Measurements from ENCODE around the gene C14orf119.
"Not testable (repeated sequence)": the region's sequence is repeated elsewhere in the genome, so short reads cannot be mapped to it uniquely, and the experiment has no call there.

C14orf119 gene

GRCh38 chr14:23101213-23101970 lies 6.1 kb downstream of the C14orf119 start:
- no peak for DNase-seq (ENCODE audit: low read depth, low spot score)
- TF ChIP-seq POLR2AphosphoS5 (IDR thresholded peaks at IDR 0.05; ENCODE audit: borderline replicate concordance, low read depth, low read length), result no peak
- TF ChIP-seq FOXP2 (optimal IDR thresholded peaks at IDR 0.05; ENCODE audit: control extremely low read depth, extremely low read length, insufficient read depth), result no peak
- Histone ChIP-seq H3K9ac (ENCODE audit: insufficient read length) (no peak overlapping the region), H3K36me3 (ENCODE audit: insufficient read depth, low read length) (peaks cover 18% of the 10 kb centered on the region), H3K9me3 (ENCODE audit: low read depth, low read length) (no peaks in the 10 kb centered on the region), H3K4me3 (no peak overlapping the region), H3K27ac (no peak overlapping the region)

GRCh38 chr14:23101986-23102625 lies 6.8 kb downstream of the C14orf119 start:
- no peak for DNase-seq (ENCODE audit: low read depth, low spot score)
- H3K4me3 ChIP-seq, result no peak overlapping the region
- H3K36me3 ChIP-seq (ENCODE audit: insufficient read depth, low read length), result peaks cover 18% of the 10 kb centered on the region
- no peaks in the 10 kb centered on the region for H3K9me3 ChIP-seq (ENCODE audit: low read depth, low read length)
- H3K9ac ChIP-seq (ENCODE audit: insufficient read length), result no peak overlapping the region
- no peak overlapping the region for H3K27ac ChIP-seq
- no peak for TF ChIP-seq FOXP2 (optimal IDR thresholded peaks at IDR 0.05; ENCODE audit: control extremely low read depth, extremely low read length, insufficient read depth)

- no peak overlapping the region for H3K27ac ChIP-seq
- no peak overlapping the region for H3K9ac ChIP-seq (ENCODE audit: insufficient read length)
- TF ChIP-seq FOXP2 (optimal IDR thresholded peaks at IDR 0.05; ENCODE audit: control extremely low read depth, extremely low read length, insufficient read depth) (no peak), POLR2AphosphoS5 (IDR thresholded peaks at IDR 0.05; ENCODE audit: borderline replicate concordance, low read depth, low read length) (no peak), EZH2 (IDR thresholded peaks at IDR 0.05) (no peak)
- H3K36me3 ChIP-seq (ENCODE audit: insufficient read depth, low read length), result peaks cover 12% of the 10 kb centered on the region
- DNase-seq (ENCODE audit: low read depth, low spot score), result no peak
- H3K4me3 ChIP-seq, result no peak overlapping the region
- no peaks in the 10 kb centered on the region for H3K9me3 ChIP-seq (ENCODE audit: low read depth, low read length)
These were observed 7.5 kb downstream of the C14orf119 start for GRCh38 chr14:23102801-23103200.

- TF ChIP-seq EZH2 (IDR thresholded peaks at IDR 0.05), result no peak
- no peak for TF ChIP-seq FOXP2 (optimal IDR thresholded peaks at IDR 0.05; ENCODE audit: control extremely low read depth, extremely low read length, insufficient read depth)
- TF ChIP-seq POLR2AphosphoS5 (IDR thresholded peaks at IDR 0.05; ENCODE audit: borderline replicate concordance, low read depth, low read length), result no peak
- no peak overlapping the region for H3K27ac ChIP-seq
- H3K4me3 ChIP-seq, result no peak overlapping the region
- no peak overlapping the region for H3K9ac ChIP-seq (ENCODE audit: insufficient read length)
- peaks cover 4% of the 10 kb centered on the region; the same call in 1 of the 2 replicates for H3K36me3 ChIP-seq (ENCODE audit: insufficient read depth, low read length)
- no peak for DNase-seq (ENCODE audit: low read depth, low spot score)
- no peaks in the 10 kb centered on the region for H3K9me3 ChIP-seq (ENCODE audit: low read depth, low read length)
These were observed 8.3 kb downstream of the C14orf119 start for GRCh38 chr14:23103581-23103980.

- Histone ChIP-seq H3K27ac (no peak overlapping the region), H3K36me3 (ENCODE audit: insufficient read depth, low read length) (no peaks in the 10 kb centered on the region), H3K4me3 (no peak overlapping the region), H3K9ac (ENCODE audit: insufficient read length) (no peak overlapping the region), H3K9me3 (ENCODE audit: low read depth, low read length) (no peaks in the 10 kb centered on the region)
- DNase-seq (ENCODE audit: low read depth, low spot score), result no peak
- TF ChIP-seq POLR2AphosphoS5 (IDR thresholded peaks at IDR 0.05; ENCODE audit: borderline replicate concordance, low read depth, low read length), result no peak
- no peak for TF ChIP-seq EZH2 (IDR thresholded peaks at IDR 0.05)
- TF ChIP-seq FOXP2 (optimal IDR thresholded peaks at IDR 0.05; ENCODE audit: control extremely low read depth, extremely low read length, insufficient read depth), result no peak
These were observed 8.8 kb downstream of the C14orf119 start for GRCh38 chr14:23104070-23104590.

GRCh38 chr14:23104591-23105347 lies 9.5 kb downstream of the C14orf119 start, which contains the start of gene CIROP:
TSS of gene CIROP (minus strand) at chr14:23104989. CDS start at chr14:23104920, 69 bp downstream.
- Histone ChIP-seq H3K9ac (ENCODE audit: insufficient read length) (no peak within 1 kb of the TSS), H3K9me3 (ENCODE audit: low read depth, low read length) (no peaks in the 10 kb centered on the region), H3K4me3 (no peak within 1 kb of the TSS), H3K36me3 (ENCODE audit: insufficient read depth, low read length) (no peaks in the 10 kb centered on the region), H3K27ac (no peak within 1 kb of the TSS)
- no peak for DNase-seq (ENCODE audit: low read depth, low spot score)
- TF ChIP-seq FOXP2 (optimal IDR thresholded peaks at IDR 0.05; ENCODE audit: control extremely low read depth, extremely low read length, insufficient read depth) (no peak), POLR2AphosphoS5 (IDR thresholded peaks at IDR 0.05; ENCODE audit: borderline replicate concordance, low read depth, low read length) (no peak), EZH2 (IDR thresholded peaks at IDR 0.05) (no peak)

GRCh38 chr14:23105348-23105824 lies 10.1 kb downstream of the C14orf119 start:
- no peaks in the 10 kb centered on the region for H3K9me3 ChIP-seq (ENCODE audit: low read depth, low read length)
- H3K4me3 ChIP-seq, result no peak overlapping the region
- no peak for DNase-seq (ENCODE audit: low read depth, low spot score)
- no peaks in the 10 kb centered on the region for H3K36me3 ChIP-seq (ENCODE audit: insufficient read depth, low read length)
- no peak overlapping the region for H3K9ac ChIP-seq (ENCODE audit: insufficient read length)
- no peak for TF ChIP-seq EZH2 (IDR thresholded peaks at IDR 0.05)
- no peak for TF ChIP-seq POLR2AphosphoS5 (IDR thresholded peaks at IDR 0.05; ENCODE audit: borderline replicate concordance, low read depth, low read length)
- H3K27ac ChIP-seq, result no peak overlapping the region

- no peak overlapping the region for H3K4me3 ChIP-seq
- no peaks in the 10 kb centered on the region for H3K36me3 ChIP-seq (ENCODE audit: insufficient read depth, low read length)
- TF ChIP-seq EZH2 (IDR thresholded peaks at IDR 0.05), result no peak
- TF ChIP-seq POLR2AphosphoS5 (IDR thresholded peaks at IDR 0.05; ENCODE audit: borderline replicate concordance, low read depth, low read length), result no peak
- TF ChIP-seq FOXP2 (optimal IDR thresholded peaks at IDR 0.05; ENCODE audit: control extremely low read depth, extremely low read length, insufficient read depth), result no peak
- no peak overlapping the region for H3K9ac ChIP-seq (ENCODE audit: insufficient read length)
- H3K27ac ChIP-seq, result no peak overlapping the region
- DNase-seq (ENCODE audit: low read depth, low spot score), result no peak
- no peaks in the 10 kb centered on the region for H3K9me3 ChIP-seq (ENCODE audit: low read depth, low read length)
These were observed 11.4 kb downstream of the C14orf119 start for GRCh38 chr14:23106747-23107045.

- DNase-seq (ENCODE audit: low read depth, low spot score); H3K4me3 ChIP-seq; H3K9me3 ChIP-seq (ENCODE audit: low read depth, low read length); H3K27ac ChIP-seq; H3K36me3 ChIP-seq (ENCODE audit: insufficient read depth, low read length); H3K9ac ChIP-seq (ENCODE audit: insufficient read length): not testable (repeated sequence)
These were observed 12.3 kb downstream of the C14orf119 start for GRCh38 chr14:23107620-23108019.

- not testable (repeated sequence) for H3K4me3 ChIP-seq; H3K9me3 ChIP-seq (ENCODE audit: low read depth, low read length); DNase-seq (ENCODE audit: low read depth, low spot score); H3K27ac ChIP-seq; H3K36me3 ChIP-seq (ENCODE audit: insufficient read depth, low read length); H3K9ac ChIP-seq (ENCODE audit: insufficient read length)
These were observed 12.9 kb downstream of the C14orf119 start for GRCh38 chr14:23108169-23108568.

Data from SK-N-MC (cell line).